ENCODE data around the gene CFAP99.
"Not testable (repeated sequence)": the region's sequence is repeated elsewhere in the genome, so short reads cannot be mapped to it uniquely, and the experiment has no call there.

Gene CFAP99

DNA sequence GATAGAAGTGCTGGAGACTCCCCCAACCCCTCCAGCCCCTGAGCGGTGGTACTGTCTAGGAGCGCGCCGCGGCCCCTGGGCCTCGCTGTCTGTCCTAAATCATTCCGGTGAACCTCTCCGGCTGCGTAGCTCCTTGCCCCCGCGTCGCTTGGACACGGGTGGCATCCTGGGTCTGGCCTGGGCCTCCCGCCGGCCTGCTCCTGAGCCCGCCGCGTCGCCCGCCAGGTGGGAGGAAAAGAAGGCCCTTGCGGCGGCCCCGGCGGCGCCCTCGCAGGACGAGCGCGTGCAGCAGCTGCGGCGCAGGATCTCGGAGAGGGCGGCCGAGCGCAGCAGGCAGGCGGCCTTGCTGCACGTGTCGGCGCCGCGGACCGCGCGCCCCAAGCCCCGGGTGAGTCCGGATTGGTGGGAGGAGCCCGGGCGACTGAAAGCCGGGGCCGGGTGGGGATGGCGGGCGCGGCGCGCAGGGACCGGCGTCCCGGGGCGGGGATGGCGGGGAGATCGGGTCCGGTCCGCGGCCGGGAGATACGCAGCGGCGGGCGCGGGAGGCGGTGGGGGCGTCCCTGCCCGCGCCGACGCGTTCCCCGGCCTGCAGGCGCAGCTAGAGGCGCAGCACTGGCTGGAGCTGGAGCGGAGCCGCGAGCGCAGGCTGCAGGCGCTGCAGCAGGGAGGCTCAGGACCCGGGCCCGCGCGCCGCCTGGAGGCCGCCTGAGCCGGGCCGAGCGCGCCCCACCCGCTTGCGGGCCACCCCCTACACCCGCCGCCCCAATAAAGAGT, 43.6 kb downstream of the CFAP99 start:
- H3K27me3 ChIP-seq = peaks cover 0 to 21% of the 10 kb centered on the region in 2 donors
- TF ChIP-seq, protein P1, sequence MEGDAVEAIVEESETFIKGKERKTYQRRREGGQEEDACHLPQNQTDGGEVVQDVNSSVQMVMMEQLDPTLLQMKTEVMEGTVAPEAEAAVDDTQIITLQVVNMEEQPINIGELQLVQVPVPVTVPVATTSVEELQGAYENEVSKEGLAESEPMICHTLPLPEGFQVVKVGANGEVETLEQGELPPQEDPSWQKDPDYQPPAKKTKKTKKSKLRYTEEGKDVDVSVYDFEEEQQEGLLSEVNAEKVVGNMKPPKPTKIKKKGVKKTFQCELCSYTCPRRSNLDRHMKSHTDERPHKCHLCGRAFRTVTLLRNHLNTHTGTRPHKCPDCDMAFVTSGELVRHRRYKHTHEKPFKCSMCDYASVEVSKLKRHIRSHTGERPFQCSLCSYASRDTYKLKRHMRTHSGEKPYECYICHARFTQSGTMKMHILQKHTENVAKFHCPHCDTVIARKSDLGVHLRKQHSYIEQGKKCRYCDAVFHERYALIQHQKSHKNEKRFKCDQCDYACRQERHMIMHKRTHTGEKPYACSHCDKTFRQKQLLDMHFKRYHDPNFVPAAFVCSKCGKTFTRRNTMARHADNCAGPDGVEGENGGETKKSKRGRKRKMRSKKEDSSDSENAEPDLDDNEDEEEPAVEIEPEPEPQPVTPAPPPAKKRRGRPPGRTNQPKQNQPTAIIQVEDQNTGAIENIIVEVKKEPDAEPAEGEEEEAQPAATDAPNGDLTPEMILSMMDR (IDR thresholded peaks at IDR 0.05) = peak; percentile 58 to 62
- no peaks in the 10 kb centered on the region for H3K36me3 ChIP-seq
- peak overlapping the region in 1 of 2 donors; percentile 47 for H3K27ac ChIP-seq
- peaks cover 0 to 19% (median 13%) of the 10 kb centered on the region in 4 donors for H3K4me1 ChIP-seq
- intact Hi-C loops (cut with DNase I; ENCODE audit: low total_unique reads) = loop anchor here (5.0 kb wide), 3 partner anchors 45 to 245 kb away; partner anchors contain the start of genes CFAP99, HAUS3, POLN and ZFYVE28
- DNase-seq = peak; percentile 42 to 75
- peak overlapping the region; percentile 53 to 62 for H3K4me3 ChIP-seq
- H3K9me3 ChIP-seq = no peaks in the 10 kb centered on the region

DNA sequence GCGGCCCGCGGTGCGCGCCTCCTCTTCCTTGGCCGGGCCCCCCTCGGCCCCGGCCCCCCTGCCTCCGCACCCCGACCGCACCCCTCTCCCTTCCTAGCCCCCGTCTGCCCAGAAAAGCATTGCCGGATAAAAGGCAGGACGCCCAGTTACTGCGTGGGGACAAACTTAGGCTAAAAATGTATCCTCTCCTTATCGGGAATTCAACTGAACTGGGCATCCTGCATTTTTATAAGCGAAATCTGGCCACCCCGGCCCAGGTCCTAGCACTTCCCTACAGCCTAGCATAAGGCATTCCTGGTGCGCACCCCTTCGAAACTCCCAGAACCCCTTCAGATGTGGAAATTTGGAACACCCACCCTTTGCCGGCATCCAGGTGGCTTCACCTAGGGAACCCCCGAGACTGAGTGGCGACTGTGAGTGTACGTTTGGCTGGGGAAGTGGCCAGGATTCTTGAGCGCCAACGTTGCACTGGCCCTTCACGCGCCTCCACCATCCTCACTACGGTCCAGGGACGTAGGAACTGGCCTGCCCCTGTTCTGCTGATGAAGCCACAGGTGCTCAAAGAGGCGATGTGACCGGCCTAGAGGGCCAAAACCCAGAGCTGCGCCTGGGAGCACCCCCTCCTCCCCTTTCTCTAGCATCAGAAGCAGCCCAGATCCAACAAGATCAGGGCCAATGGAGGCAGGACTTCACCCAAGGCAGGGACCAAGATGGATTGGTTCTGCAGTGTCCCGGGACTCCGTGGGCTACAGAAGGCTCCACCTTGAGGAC, 44.4 kb downstream of the CFAP99 start:
- DNase-seq = no peak
- Histone ChIP-seq H3K27me3 (peaks cover 0 to 15% of the 10 kb centered on the region in 2 donors), H3K27ac (peak overlapping the region in 1 of 2 donors; percentile 47), H3K4me1 (peaks cover 0 to 26% (median 21%) of the 10 kb centered on the region in 4 donors), H3K4me3 (peak overlapping the region; percentile 53 to 62), H3K36me3 (no peaks in the 10 kb centered on the region), H3K9me3 (no peaks in the 10 kb centered on the region)
- intact Hi-C loops (cut with DNase I; ENCODE audit: low total_unique reads) = loop anchor here (5.0 kb wide), 3 partner anchors 46 to 246 kb away; partner anchors contain the start of genes CFAP99, HAUS3, POLN and ZFYVE28
- TF ChIP-seq, protein P1 (IDR thresholded peaks at IDR 0.05) = no peak

DNA sequence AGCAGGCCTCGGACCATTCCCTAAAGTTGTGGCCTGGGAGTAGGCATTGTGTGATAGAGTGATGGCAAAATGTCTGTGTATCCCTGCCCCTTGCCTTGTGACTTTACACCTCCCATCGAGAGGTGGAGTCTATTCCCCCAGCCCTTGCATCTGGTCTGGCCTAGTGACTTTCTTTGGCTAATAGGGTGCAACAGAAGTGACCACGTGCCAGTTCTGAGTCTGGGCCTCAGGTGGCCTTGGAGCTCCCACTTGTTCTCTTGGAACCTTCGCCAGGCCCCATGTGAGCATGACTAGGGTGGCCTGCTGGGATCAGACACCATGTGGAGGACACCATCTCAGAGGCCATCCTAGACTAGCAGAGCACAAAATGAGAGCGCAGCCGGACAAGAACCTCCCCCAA, 46.3 kb downstream of the CFAP99 start:
- H3K27ac ChIP-seq = no peak overlapping the region
- intact Hi-C loops (cut with DNase I; ENCODE audit: low total_unique reads) = no loop called here
- no peaks in the 10 kb centered on the region for H3K9me3 ChIP-seq
- H3K36me3 ChIP-seq = no peaks in the 10 kb centered on the region
- no peaks in the 10 kb centered on the region for H3K27me3 ChIP-seq
- H3K4me1 ChIP-seq = peaks cover 0 to 34% (median 25%) of the 10 kb centered on the region in 4 donors
- TF ChIP-seq, protein P1 (IDR thresholded peaks at IDR 0.05) = no peak
- H3K4me3 ChIP-seq = no peak overlapping the region
- DNase-seq = no peak

DNA sequence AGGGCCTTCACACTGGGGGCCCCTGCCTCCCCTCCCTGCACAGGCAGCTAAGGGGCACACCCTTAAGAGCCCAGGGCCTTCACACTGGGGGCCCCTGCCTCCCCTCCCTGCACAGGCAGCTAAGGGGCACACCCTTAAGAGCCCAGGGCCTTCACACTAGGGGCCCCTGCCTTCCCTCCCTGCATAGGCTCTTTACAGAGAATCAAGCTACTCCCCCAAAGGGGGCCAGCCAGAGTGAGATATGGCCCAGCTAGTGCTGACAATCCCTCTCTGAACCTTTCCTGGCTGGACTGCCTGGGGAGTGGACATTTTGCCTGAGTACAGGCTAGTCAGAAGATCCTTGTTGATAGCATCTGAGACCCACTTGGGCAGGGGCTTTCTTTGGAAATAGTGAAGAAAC, 46.8 kb downstream of the CFAP99 start:
- H3K27me3 ChIP-seq; intact Hi-C loops (cut with DNase I; ENCODE audit: low total_unique reads); H3K9me3 ChIP-seq: not testable (repeated sequence)

DNA sequence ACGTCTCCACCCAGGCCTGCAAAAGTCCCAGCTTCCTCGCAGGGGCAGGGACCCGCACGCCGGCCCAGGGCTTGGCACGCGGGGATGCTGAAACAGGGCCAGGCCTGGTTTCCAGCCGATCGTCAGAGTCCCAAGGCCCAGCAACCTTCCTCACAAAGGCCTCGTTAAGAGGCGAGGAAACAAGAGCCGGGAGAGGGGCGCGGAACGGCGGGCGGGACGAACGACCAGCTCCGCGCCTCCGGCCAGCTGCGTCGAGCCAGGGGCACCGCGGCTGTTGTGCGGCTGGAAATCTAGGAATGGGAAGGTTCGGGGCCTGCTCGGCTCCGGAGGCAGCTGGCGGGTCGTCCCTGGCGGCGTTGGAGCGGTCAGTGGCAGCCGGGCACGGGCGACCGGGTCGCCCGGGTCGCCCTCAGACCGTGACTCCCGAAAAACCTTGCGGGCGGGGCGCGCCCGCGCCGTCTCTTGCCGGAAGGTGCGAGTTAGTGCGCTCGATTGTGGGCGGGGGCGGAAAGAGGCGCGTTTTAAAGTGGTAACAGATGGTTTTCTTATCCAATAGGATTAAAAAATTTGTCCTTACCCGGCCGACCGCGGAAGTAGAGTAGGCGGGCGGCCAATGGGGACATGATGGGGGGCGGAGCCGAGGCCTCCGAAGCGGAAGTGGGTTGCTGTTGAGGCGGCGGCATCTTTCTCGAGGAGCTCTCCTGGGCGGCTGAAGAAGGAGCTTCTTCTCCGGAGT, 49.9 kb downstream of the CFAP99 start, which contains the start of gene RNF4:
TSS of gene RNF4 (plus strand) at position 651 of the 736 bp plus-strand sequence. CDS start 21,388 bp downstream, outside the sequence.
- peaks cover 0 to 6% (median 5%) of the 10 kb centered on the region in 3 donors for H3K36me3 ChIP-seq
- no peaks in the 10 kb centered on the region for H3K9me3 ChIP-seq
- peak within 1 kb of the TSS; percentile 97 for H3K4me3 ChIP-seq
- peak; percentile 97 to 98 for DNase-seq
- H3K27ac ChIP-seq = peak within 1 kb of the TSS; percentile 91 to 95
- intact Hi-C loops (cut with DNase I; ENCODE audit: low total_unique reads) = loop anchor here (1.0 kb wide), 1 partner anchor 69 kb away; no protein-coding TSS in a partner anchor
- TF ChIP-seq, protein P1 (IDR thresholded peaks at IDR 0.05) = no peak
- H3K27me3 ChIP-seq = no peaks in the 10 kb centered on the region
- peaks cover 0 to 29% (median 26%) of the 10 kb centered on the region in 4 donors for H3K4me1 ChIP-seq

More for the DNA sequence above, 46.8 kb downstream of the CFAP99 start:
- DNase-seq, H3K27ac ChIP-seq, H3K36me3 ChIP-seq, H3K4me3 ChIP-seq: not testable (repeated sequence)
- peaks cover 0 to 39% (median 30%) of the 10 kb centered on the region in 4 donors for H3K4me1 ChIP-seq
